HG03460 (cell line): Measurements from ENCODE around the gene PRAC1.

Experiments
- ATAC-seq: cut with Tn5 transposase; IDR thresholded peaks from one replicate; pipeline ENCODE4 v1.9.1; 2021; ENCODE audit not compliant: unreplicated experiment

PRAC1 gene

DNA sequence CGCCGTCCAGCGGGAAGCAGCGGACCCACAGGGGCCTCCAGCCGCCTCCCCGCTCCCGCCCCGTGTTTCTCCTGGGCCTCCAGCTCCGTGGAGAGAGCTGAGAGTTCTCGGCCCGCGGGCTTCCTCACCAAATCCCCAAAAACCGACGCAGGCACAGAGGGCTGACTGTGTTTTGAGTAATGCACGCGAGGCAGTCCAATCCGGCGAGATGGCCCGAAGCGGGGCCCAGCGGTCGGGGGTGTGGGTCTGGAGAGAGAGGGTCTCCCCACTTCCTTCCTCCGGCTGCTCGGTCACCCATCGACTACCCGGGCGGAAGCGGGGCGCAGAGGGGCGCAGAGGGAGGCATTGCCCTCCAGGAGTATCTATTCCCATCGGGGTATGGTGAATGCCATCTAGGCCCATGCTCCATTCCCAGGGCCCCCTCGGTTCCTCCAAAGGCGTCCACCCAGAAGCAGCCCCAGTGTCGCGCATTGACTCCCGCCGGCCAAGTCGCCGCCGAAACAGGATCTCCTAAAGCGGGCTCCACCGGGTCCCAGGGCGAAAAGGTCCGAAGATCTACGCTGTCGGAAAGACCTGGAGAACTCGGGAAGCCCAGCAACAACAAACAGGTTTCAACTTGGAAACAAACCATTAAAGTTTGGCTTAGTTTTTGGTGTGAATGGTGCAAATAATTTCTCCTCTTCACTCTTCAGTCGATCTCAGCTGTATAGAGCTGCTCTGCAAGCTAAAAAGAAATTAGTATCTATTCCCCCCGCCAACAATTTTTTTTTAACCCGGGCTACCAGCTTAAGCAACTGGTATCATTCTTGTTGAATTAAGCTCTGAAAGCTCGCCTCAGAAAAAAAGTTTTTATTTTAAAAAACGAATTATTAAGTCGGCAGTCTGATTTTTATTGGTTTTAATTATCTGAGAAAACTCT is 25.4 kb upstream of the PRAC1 start:
- ATAC-seq = no peak

DNA sequence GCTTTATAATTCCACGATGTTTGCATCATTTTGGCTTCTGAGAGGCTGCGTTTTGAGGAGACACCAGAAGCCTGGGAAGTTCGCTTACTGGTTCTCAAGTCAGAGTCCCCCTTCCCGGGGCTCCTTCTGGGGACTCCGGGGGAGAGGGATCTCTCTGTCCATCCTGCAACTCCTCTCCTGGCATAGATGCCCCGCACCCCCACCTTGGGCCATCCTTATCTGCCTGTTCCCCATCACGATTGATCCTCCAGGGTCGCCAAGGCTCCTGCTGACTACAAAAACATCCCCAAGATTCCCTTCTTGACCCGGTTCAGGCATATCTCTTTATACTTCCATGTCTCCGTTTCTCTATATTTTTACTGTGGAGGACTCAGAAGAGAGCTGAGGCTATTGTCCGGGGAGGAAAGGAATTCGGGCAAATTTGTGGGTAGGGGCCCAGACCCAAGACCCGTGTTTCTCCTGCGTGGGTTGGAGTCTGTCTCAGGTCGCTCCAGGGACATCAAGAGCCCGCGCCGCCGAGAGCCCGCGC is 24.7 kb upstream of the PRAC1 start:
- ATAC-seq = no peak

DNA sequence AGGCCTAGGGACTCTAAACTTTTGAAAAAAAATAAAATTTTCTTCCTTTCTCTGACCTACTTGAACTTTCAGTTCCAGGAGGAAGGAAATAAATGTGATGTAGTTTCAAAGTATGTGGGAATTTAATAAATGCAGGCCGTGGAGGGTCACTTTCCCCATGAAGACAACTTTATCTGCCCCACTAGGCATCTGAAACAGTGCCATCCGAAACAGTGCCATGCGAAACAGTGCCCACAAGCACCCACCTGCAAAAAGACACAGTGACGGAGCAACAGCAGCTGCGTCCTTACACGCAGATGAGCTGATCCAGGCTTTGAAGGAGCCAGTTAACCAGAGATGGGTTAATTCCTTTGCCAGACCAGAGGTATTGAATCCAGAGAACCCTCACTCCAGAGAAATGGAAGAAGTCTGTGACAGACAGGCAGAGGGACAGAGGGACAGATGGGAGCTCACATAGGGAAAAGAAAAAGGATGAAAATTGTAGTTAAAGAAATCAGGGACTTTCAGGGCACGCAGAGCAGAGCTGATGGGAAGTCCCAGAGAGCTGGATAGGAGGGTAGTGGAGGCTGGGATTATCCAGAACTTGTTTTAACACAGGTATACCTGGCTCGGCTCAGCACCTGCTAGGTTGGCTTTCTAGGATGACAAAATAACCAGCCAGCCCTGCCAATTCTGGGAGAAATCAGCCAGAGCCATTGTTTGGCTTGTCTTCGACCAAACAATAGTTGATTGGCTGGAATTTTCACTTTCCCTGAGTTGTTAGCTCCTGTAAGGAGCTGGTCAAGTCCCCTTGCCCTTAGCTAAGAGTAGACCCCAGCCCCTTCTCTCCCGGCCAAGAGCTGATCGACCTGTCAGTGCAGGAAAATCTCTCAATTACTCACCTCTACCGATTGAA is 23.3 kb upstream of the PRAC1 start:
- ATAC-seq = no peak

DNA sequence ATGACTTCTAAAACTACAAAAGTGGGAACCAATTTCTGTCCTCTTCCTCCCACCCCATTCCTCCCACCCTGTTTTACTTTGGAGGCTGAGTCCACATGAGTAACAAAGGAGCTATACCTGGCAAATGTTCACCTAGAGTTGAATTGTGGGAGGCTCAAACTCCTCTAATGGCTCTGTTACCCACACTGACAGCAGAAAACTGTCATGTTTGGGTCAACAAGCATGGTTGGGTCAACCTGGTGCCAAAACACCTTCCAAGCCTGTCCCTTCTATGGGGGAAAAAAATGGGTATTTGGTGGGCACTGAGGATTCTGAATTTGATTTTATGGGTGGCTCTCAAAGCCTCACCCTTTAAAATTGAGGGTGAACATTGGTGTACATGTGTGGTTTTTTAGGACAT is 18.2 kb upstream of the PRAC1 start:
- no peak for ATAC-seq

DNA sequence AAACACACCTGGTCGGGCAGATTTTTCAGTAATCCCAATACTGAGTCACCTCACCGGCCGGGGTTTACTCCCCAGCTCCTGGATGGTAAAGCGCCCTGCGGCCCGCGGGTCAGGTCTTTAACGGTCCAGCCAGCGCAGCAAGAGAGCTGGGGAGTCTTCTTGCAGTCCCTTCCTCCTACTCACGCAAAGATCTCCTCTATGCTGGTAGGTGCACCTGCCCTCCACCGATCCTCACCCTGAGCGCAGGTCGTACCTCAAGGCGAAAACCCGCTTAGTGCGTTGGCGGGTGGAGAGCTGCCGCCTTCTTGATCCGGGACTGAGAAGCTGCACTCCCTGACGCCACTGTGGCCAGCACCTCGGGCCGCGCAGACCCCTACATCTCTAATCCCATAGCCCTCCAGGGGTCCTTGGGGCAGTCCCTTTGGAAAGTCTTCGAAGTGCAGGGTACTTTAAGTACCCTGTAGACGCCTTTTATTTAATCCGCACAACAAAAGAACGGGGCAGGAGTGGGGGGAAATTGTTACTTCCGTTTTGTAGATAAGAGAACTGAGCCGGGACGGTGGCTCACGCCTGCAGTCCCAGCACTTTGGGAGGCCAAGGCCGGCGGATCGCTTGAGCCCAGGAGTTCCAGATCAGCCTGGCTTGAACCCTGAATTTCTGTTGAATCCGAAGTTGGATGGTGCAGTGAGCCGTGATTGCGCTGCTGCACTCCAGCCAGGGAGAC is 16.6 kb upstream of the PRAC1 start:
- no peak for ATAC-seq

DNA sequence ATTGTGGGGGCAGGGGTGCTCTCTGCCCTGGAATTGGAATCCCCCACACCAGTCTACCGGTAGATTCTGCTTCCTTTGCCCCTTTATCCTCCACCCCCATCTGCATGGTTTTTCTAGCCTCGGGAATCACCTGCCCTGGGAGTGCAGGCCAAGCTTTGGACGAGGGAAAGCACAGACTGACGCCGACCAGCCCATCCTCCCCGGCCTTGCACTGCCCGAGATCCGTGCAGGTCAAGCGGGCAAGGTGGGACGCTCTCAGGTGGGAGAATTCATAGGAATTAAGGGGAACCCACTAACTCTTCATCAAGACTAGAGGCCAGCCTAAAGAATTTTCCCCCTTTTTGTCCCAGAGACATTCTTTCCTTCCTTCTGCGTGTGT is 16.1 kb upstream of the PRAC1 start:
- ATAC-seq = no peak

DNA sequence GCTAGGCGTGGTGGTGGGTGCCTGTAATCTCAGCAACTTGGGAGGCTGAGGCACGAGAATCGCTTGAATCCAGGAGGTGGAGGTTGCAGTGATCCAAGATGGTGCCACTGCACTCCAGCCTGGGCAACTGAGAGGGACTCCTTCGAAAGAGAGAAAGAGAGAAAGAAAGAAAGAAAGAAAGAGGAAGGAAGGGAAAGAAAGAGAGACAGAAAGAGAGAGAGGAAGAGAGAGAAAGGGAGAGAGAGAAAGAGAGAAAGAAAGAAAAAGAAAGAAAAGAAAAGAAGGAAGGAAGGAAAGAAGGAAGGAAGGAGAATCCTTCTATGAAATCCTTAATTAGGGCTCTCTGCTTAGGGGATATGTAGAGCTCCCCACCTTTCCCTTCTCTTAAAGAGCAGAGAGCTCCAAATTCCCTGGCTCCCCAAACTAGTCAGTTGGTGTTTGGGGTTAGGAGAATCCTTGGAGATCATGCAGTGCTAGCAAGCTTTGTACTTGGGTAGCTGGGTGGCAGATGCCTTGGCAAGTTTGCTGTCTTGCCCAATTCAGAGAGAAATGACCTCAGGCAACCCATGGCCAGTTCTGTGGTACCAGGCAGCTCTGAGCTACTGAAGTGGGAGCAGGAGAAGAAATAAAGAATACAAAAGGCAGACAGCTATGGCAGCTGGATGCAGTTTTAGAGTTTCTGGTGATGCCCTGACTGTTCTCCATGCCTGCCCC is 15.2 kb upstream of the PRAC1 start:
- ATAC-seq = no peak

DNA sequence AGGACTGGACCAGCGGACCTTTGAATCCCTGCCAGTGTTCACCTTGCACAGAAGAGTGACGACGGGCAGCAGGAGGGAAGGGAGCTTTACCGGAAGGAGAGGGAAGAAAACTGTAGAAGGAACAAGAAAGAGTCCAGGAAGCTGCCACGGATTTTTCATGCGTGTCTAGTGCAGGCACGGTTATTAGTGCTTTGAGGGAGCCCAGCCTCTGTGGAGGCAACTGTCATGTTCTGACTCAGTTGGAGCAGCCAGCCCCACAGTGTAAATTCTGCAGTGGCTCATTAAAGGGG is 12.7 kb upstream of the PRAC1 start:
- ATAC-seq = no peak

DNA sequence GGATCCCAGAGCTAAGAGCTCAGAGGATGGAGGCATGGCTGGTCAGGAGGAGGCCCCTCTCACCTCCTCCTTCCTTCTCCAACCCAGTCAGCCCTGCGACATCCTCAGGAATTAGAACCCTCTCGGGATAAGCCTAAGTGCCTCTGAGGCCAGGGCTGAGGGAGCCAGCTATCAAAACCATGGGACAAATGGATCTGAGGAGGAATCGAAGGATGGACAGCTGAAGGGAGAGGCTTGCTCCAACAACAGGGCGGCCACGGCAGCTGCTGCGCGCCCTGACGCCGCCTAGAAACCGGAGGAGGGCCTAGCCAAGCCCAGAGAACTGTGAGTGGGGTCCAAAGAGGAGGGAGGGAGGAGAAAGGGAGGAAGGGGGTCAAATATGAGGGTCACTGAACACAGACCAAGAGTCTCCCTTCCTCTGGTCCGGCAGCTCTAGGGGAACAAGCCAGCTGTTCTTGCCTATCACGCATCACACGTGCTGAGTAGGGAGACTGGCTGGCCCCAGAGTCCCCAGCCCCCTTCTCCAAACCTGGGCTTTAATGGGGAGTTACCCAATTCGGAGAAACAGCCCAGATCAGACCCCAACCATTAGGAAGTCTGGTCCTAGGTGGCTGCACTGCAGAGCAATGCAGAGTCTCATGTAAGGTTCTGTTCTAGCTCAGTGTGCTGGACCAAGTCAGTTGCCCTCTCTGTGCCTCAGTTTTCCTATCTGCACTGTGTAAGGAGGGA is 12.2 kb upstream of the PRAC1 start:
- no peak for ATAC-seq

DNA sequence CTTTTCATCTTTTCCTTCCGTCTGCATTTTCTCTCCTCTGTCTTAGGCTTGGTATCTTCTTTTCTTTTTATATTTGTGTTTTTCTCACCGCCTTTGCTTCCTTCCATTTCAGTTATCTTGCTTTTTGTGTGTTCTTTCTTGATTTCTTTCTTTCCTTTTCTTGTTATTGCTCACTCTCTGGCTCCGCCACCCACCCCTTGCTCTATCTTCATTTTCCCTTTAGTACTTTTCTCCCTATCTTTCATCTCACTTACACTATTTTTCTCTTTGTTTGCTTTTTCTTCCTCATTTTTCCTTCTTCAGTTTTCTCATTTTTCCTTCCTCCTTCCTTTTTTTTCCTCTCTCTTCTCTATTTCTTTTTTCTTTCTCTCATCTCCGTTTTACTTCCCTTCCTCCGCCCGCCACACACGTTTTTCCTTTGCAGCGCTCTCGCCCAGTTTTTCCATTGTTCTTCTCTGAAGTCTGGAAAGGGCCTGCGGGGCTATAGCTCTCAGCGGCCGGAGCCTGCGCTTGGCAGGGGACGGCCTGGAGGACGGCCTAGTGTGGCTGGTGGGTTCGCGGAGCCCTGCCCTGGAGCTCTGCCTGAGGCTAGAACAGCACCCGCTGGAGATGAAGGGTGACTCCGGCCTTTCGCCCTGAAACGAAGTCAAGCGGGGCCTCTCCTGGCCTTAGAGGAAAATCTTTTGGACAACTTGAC is 11.5 kb upstream of the PRAC1 start:
- ATAC-seq = no peak

DNA sequence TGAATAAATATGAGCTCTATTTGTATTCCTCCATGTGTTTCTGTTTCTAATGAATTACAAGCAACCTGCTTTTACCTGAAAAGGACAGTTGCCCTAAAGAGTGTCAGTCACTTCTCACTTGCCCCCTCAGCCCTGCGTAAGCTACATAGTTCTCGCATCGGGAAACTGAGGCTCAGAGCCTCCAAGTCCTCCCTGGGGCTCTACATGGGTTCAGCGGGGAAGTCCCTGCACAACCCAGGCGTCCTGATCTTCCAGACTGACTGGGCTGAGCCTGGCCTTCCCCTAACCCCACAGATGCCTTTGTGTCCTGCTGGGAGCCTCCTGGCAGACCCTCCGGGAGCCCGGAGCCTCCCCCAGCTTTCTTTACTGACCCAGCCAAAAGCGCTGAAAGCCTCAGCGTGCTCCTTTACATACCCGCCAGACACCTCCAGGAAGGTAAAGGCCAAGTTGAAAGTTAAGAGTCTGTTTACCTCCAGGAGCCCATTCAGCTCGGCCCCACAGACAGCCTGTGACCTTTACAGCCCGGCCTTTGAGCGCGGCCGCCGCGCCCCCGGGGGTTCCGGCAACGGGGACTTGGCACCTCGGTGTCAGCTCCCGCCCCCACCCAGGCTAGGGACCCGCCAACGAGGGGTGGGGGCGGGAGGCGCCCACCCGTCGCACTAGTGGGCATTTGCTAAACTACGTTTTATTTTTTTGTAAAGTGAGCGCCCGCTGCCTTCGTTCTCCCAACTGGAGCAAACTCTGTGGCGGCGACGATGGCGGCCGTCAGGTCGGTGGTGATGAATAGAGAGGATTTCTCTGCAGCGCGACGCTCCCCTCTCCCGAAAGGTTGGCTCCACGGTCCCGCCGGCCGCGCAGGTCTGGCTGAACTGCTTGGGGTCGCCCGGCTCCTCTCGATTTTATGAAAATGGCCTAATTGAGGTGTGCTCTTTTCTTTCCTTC is 10.6 kb upstream of the PRAC1 start:
- no peak for ATAC-seq

DNA sequence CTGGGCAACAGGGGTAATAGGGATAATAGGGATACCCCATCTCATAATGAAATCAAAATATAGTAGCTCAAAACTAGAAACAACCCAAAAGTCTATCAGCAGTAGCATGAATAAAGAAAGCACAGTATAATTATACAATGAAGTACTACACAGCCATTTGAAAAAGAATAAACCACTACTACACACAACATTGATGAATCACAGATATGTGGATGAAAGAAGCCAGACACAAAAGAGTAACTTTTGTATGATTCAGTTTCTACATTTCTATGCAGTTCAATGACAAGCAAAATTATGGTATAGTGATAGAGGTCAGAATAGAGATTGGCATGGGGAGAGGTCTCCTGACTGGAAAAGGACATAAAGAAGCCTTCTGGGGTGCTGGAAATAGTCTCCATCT is 9.0 kb upstream of the PRAC1 start:
- ATAC-seq = no peak

DNA sequence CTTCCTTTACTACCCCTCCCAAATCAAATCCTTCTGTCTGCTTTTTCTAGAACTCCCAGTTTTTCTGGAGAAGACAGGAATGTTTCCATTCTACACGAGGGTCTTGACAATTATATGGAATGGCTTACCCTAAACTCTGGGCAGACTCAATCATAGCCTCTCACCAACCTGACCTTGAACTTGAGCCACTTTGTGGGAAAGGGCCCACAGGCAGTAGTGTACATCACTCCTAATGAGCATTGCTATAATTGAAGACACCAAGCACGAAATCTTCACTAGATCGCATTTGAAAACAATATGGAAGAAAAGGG is 7.9 kb upstream of the PRAC1 start:
- ATAC-seq = no peak

DNA sequence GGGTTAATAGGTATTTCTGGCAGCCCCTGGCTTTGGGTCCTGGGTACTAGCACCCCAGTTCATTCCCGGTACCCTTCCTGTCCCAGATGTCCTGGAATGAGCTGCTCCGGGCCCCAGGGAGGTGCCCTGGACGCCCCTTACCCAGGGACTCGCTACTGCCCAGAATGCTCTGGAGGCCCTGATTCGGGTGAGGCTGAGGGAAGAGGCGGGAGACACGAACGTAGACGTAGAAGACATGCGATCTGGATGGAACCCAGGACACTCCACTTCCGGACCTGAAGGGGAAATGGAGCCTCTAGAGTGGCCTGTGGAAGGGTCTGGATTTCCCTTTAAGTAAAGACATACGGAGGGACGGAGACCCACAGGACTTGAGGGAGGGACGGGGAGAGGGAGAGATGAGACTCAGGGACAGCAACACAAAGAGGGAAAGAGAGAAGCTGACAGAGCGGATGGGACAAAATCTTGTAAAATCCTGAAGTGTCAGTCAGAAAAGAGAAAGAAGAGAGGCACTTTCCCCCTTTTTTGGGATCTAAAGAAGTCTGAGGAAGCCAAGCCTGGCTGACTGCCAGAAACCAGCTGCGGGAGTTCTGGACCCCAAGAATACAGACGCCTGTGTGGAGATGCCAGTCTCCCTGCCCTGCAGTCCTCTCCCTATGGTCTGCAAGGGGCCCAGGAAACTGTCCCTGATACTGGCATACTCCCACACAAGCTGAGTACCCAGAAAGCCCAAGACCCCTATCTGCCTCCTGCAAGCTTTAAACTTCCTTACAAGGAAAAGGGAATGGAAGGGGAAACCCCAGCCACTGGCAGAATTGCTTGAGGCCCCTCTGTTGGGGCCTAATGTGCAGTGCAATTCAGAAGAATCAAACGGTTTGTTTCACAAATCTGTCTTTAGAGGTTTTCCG is 7.3 kb upstream of the PRAC1 start:
- ATAC-seq = no peak

DNA sequence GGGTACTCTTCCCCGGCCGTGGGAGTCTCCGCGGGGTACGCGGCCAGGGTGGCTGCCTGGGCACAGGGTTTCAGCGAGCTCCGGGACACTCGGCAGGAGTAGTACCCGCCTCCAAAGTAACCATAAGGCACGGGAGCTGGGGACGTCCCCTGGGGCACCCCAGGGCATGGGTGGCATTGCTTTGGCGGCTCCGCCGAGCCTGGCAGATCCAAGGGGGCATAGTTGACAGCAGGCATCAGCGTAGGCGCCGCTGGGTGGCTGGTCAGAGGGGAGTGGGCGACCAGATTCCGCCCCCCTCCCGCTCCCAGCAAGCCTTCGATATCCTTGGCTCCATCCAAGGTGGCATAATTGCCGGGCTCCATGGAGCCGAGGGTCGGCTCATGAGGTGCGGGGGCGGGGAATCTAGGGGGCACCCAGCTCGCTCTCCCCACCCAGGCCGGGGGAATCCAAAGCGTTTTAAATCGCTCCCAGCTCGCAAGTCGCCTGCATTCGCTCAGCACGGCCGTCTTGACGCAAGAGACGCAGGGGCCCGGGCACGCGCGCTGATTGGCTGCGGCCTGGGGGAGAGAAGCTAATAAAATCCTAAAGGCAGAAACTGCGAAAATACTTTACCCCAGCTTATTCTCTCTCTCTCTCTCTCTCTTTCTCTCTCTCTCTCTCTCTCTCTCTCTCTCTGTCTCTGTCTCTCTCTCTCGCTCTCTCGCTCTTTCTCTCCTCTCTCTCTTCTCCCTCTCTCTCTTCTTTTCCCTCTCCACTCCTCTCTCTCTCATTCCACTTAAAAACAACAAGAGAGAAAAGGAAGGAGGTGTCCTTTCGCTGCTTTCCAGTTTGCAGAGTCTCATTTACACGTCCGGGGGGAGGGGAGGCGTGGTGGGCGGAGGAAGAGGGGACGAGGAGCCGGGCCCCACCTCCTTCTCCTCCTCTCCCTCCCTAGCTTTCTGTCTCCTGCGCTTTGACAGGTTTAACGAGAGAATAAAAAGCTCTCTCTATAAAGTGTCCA is 6.2 kb upstream of the PRAC1 start, which contains the start of gene HOXB13:
TSS of gene HOXB13 (minus strand) at position 519 of the 1,000 bp plus-strand sequence. CDS start at position 362, 157 bp downstream.
- ATAC-seq = no peak
